HUES6 (cell line): ENCODE results near the gene HMX1.

Experiments used
- H3K27ac ChIP-seq: 2 replicates; pipeline ENCODE4 v1.7.0; 2013; ENCODE audit warnings: low read depth, mild to moderate bottlenecking, low read length, inconsistent platforms
- H3K27me3 ChIP-seq: 2 replicates; pipeline ENCODE4 v1.6.1; 2013; ENCODE audit warnings: low read length; ENCODE audit not compliant: control insufficient read depth, insufficient read depth
- H3K36me3 ChIP-seq: 2 replicates; pipeline ENCODE4 v1.6.1; 2013; ENCODE audit warnings: low read length; ENCODE audit not compliant: control insufficient read depth, insufficient read depth
- H3K4me1 ChIP-seq: 2 replicates; pipeline ENCODE4 v1.6.1; 2013; ENCODE audit warnings: low read length; ENCODE audit not compliant: control insufficient read depth, insufficient read depth
- H3K4me3 ChIP-seq: 2 replicates; pipeline ENCODE4 v1.5.1; 2013; ENCODE audit warnings: low read depth, low read length
- H3K9ac ChIP-seq: one replicate; pipeline ENCODE4 v1.6.1; 2013; ENCODE audit warnings: mild to moderate bottlenecking, low read length
- H3K9me3 ChIP-seq: 2 replicates; pipeline ENCODE4 v1.6.1; 2013; ENCODE audit warnings: low read depth, low read length; ENCODE audit not compliant: control insufficient read depth, insufficient read depth

The HMX1 gene

GRCh38 chr4:8841678-8842268, 29.9 kb downstream of the HMX1 start:
- Histone ChIP-seq H3K4me3 (no peak overlapping the region), H3K4me1 (peaks cover 12% of the 10 kb centered on the region; the same call in 1 of the 2 replicates), H3K9me3 (peaks cover 7% of the 10 kb centered on the region; the same call in 1 of the 2 replicates), H3K36me3 (no peaks in the 10 kb centered on the region), H3K27me3 (peaks cover 8% of the 10 kb centered on the region; the same call in 1 of the 2 replicates), H3K9ac (no peak overlapping the region), H3K27ac (no peak overlapping the region)

GRCh38 chr4:8840816-8841455, 30.7 kb downstream of the HMX1 start:
- H3K9me3 ChIP-seq = peaks cover 7% of the 10 kb centered on the region; the same call in 1 of the 2 replicates
- no peak overlapping the region for H3K4me3 ChIP-seq
- H3K27me3 ChIP-seq = peaks cover 7% of the 10 kb centered on the region; the same call in 1 of the 2 replicates
- H3K27ac ChIP-seq = no peak overlapping the region
- peaks cover 12% of the 10 kb centered on the region; the same call in 1 of the 2 replicates for H3K4me1 ChIP-seq
- H3K36me3 ChIP-seq = no peaks in the 10 kb centered on the region
- H3K9ac ChIP-seq = no peak overlapping the region

- Histone ChIP-seq H3K9me3 (peaks cover 7% of the 10 kb centered on the region; the same call in 1 of the 2 replicates), H3K27me3 (no peaks in the 10 kb centered on the region; the same call in 1 of the 2 replicates), H3K36me3 (no peaks in the 10 kb centered on the region), H3K27ac (no peak overlapping the region), H3K4me1 (peaks cover 12% of the 10 kb centered on the region; the same call in 1 of the 2 replicates), H3K9ac (no peak overlapping the region), H3K4me3 (no peak overlapping the region)
Measured at GRCh38 chr4:8840006-8840793, 31.4 kb downstream of the HMX1 start.

- H3K9me3 ChIP-seq = peaks cover 7% of the 10 kb centered on the region; the same call in 1 of the 2 replicates
- H3K9ac ChIP-seq = no peak overlapping the region
- H3K4me1 ChIP-seq = peaks cover 12% of the 10 kb centered on the region; the same call in 1 of the 2 replicates
- no peaks in the 10 kb centered on the region for H3K27me3 ChIP-seq
- no peak overlapping the region for H3K27ac ChIP-seq
- H3K36me3 ChIP-seq = no peaks in the 10 kb centered on the region
- H3K4me3 ChIP-seq = no peak overlapping the region
Measured at GRCh38 chr4:8838961-8839431, 32.6 kb downstream of the HMX1 start.

GRCh38 chr4:8838296-8838960, 33.2 kb downstream of the HMX1 start:
- H3K4me3 ChIP-seq = no peak overlapping the region
- no peak overlapping the region for H3K9ac ChIP-seq
- H3K4me1 ChIP-seq = peaks cover 12% of the 10 kb centered on the region; the same call in 1 of the 2 replicates
- H3K36me3 ChIP-seq = no peaks in the 10 kb centered on the region
- H3K9me3 ChIP-seq = peaks cover 7% of the 10 kb centered on the region; the same call in 1 of the 2 replicates
- no peaks in the 10 kb centered on the region for H3K27me3 ChIP-seq
- H3K27ac ChIP-seq = no peak overlapping the region

GRCh38 chr4:8837181-8837841, 34.3 kb downstream of the HMX1 start:
- Histone ChIP-seq H3K4me3 (no peak overlapping the region), H3K27me3 (no peaks in the 10 kb centered on the region), H3K36me3 (no peaks in the 10 kb centered on the region), H3K9me3 (peaks cover 3% of the 10 kb centered on the region; the same call in 1 of the 2 replicates), H3K9ac (no peak overlapping the region), H3K27ac (no peak overlapping the region), H3K4me1 (peaks cover 12% of the 10 kb centered on the region; the same call in 1 of the 2 replicates)

- no peak overlapping the region for H3K9ac ChIP-seq
- no peaks in the 10 kb centered on the region for H3K36me3 ChIP-seq
- H3K4me1 ChIP-seq = peaks cover 12% of the 10 kb centered on the region; the same call in 1 of the 2 replicates
- peaks cover 2% of the 10 kb centered on the region; the same call in 1 of the 2 replicates for H3K9me3 ChIP-seq
- H3K4me3 ChIP-seq = no peak overlapping the region
- H3K27ac ChIP-seq = no peak overlapping the region
- H3K27me3 ChIP-seq = no peaks in the 10 kb centered on the region
Measured at GRCh38 chr4:8836664-8837171, 34.9 kb downstream of the HMX1 start.

- Histone ChIP-seq H3K4me1 (peaks cover 12% of the 10 kb centered on the region; the same call in 1 of the 2 replicates), H3K9ac (no peak overlapping the region), H3K36me3 (no peaks in the 10 kb centered on the region), H3K27me3 (peaks cover 1% of the 10 kb centered on the region; the same call in 1 of the 2 replicates), H3K4me3 (no peak overlapping the region), H3K9me3 (no peaks in the 10 kb centered on the region), H3K27ac (no peak overlapping the region)
Measured at GRCh38 chr4:8835521-8836365, 35.9 kb downstream of the HMX1 start.

- H3K27ac ChIP-seq = no peak overlapping the region
- H3K36me3 ChIP-seq = no peaks in the 10 kb centered on the region
- no peaks in the 10 kb centered on the region for H3K9me3 ChIP-seq
- H3K27me3 ChIP-seq = peaks cover 6% of the 10 kb centered on the region; the same call in 1 of the 2 replicates
- H3K4me1 ChIP-seq = peaks cover 12% of the 10 kb centered on the region; the same call in 1 of the 2 replicates
- H3K4me3 ChIP-seq = no peak overlapping the region
- H3K9ac ChIP-seq = no peak overlapping the region
Measured at GRCh38 chr4:8834681-8835220, 36.9 kb downstream of the HMX1 start.
